ENCODE measurements around the gene BRMS1L. TPM values are rescaled to one million over a fixed set of nuclear protein-coding genes. Genes with fewer than 3 reads are reported as not detected.

Gene BRMS1L, protein sequence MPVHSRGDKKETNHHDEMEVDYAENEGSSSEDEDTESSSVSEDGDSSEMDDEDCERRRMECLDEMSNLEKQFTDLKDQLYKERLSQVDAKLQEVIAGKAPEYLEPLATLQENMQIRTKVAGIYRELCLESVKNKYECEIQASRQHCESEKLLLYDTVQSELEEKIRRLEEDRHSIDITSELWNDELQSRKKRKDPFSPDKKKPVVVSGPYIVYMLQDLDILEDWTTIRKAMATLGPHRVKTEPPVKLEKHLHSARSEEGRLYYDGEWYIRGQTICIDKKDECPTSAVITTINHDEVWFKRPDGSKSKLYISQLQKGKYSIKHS
- 2.5 and 12.8 TPM in 2 replicates for total RNA-seq (2011; cell fraction: chromatin; rRNA removed; ENCODE audit: low replicate concordance)
- 0.50 and 1.1 TPM in 2 replicates for total RNA-seq (2011; cell fraction: nucleolus; rRNA removed)
- 2.1 and 5.7 TPM in 2 replicates for total RNA-seq (2011; cell fraction: nucleoplasm; rRNA removed)
- 1.2 and 1.3 TPM in 2 replicates for total RNA-seq (2014; rRNA removed)
- 3.6 and 4.5 TPM in 2 replicates for total RNA-seq (2014; rRNA removed; fragmentation: Illumina TruSeq; extraction: Trizol)
- 4.1 and 4.2 TPM in 2 replicates for total RNA-seq (2015; rRNA removed; fragmentation: Illumina TruSeq; extraction: Trizol)
- total RNA-seq (2021), result 2.6 and 4.7 TPM in 2 replicates
- 3.2 and 4.7 TPM in 2 replicates for polyA plus RNA-seq (2011; rRNA removed)
- 0.30 and 0.80 TPM in 2 replicates for polyA plus RNA-seq (2011; cell fraction: cytosol; rRNA removed)
- polyA plus RNA-seq (2011; cell fraction: nucleus; rRNA removed), result 1.7 and 3.3 TPM in 2 replicates
- 2.0 and 3.7 TPM in 2 replicates for polyA plus RNA-seq (2012)
- 3.3 and 3.5 TPM in 2 replicates for polyA plus RNA-seq (2014; fragmentation: Illumina TruSeq; extraction: Trizol)
- polyA plus RNA-seq (2014; fragmentation: Nextera tagmentation; extraction: Ambion mirVana), result 1 to 10 TPM; 1.4 to 2.0 TPM
- 3.5 and 4.0 TPM in 2 replicates for polyA plus RNA-seq (2014; rRNA removed)
- polyA minus RNA-seq (2011; rRNA and poly(A)+ RNA removed), result 3.0 and 3.6 TPM in 2 replicates
- polyA minus RNA-seq (2011; cell fraction: cytosol; rRNA and poly(A)+ RNA removed), result 1.7 and 4.0 TPM in 2 replicates
- polyA minus RNA-seq (2011; cell fraction: nucleus; rRNA and poly(A)+ RNA removed), result 2.6 and 4.1 TPM in 2 replicates
- percentile 56 among the genes with signal in this experiment for Bru-seq, nascent RNA
- percentile 60 among the genes with signal in this experiment for BruChase-seq, experiment 1, labeled RNA remaining after a 2-hour chase
- BruChase-seq, experiment 2, labeled RNA remaining after a 6-hour chase, result percentile 60 among the genes with signal in this experiment
- long read RNA-seq, experiment 1, transcript BRMS1L-201 (10 exons, 2,657 nt), result major isoform, 17 of 22 reads
- long read RNA-seq, experiment 1, partial matches to known transcripts, result 1 of 22 reads
- long read RNA-seq, experiment 1, other reads (novel, unspliced or antisense), result 4 of 22 reads
- long read RNA-seq, experiment 2, partial matches to known transcripts, result 0 of 5 reads
- long read RNA-seq, experiment 2, other reads (novel, unspliced or antisense), result 4 of 5 reads
- long read RNA-seq, experiment 3, partial matches to known transcripts, result 0 of 2 reads
- long read RNA-seq, experiment 3, other reads (novel, unspliced or antisense), result 0 of 2 reads

DNA sequence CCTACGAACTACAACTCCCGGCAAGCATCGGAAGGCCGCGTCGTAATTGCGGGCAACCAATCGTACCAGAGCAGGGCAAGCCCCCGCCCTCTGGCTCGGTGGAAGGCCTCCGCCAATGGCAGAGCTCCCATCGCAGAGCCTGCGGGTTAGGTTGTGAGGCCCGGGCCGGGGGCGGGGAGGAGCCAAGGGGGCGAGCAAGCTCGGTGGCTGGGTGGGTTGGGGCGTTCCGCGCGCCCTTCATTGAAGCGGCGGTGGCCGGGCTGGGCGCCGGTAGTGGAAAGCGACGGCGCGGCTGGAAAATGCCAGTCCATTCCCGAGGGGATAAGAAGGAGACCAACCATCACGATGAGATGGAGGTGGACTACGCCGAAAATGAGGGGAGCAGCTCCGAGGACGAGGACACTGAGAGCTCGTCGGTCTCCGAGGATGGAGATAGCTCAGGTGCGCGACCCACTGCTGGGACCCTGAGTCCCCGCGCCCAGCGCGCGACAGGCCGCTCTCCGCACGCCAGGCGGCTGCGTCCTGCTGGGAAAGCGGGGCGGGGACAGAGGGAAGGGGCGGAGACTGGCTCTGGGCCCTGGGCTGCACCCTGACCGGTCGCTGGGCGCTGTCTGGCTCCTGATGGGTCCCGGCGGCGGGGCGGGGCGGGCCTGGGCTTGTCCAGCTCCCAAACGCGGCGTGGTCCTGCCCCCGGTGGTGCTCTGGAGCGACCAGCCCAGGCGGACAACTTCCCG lies at the start of gene BRMS1L:
Gene BRMS1L (plus strand): TSS at position 121 of the 734 bp plus-strand sequence. CDS start 179 bp downstream, at position 300.
- H3K4me3 ChIP-seq, result peak within 1 kb of the TSS; percentile 78
- no peaks in the 10 kb centered on the region for H3K9me1 ChIP-seq (ENCODE audit: control insufficient read depth, insufficient read depth, low read length)
- CTCF ChIA-PET (ENCODE audit: low intra/inter-chr PET ratio), result no interaction called here
- DNase-seq (ENCODE audit: extremely low read depth in 1 of 4, low spot score in 3 of 4) (peak; percentile 92 to 96 (median 94)), FAIRE-seq (peak; percentile 99), ATAC-seq (peak; percentile 99)
- 2% methylated on average over 34 of the region's 70 CpGs for WGBS (ENCODE audit: insufficient coverage, low coverage, missing lambda C conversion rate)
- peaks cover 10% of the 10 kb centered on the region; the same call in 2 of the 3 replicates for H3K79me2 ChIP-seq (ENCODE audit: control insufficient read depth, insufficient read depth, low read length)
- H3K9me3 ChIP-seq (replicated peaks; ENCODE audit: control insufficient read depth, insufficient read depth, low read depth, low read length), result no peaks in the 10 kb centered on the region
- H3K9ac ChIP-seq (ENCODE audit: insufficient read depth in 1 of 2, low read depth in 2 of 2, low read length in 2 of 2), result peak within 1 kb of the TSS; percentile 85 to 90
- no peaks in the 10 kb centered on the region for H4K20me1 ChIP-seq (replicated peaks; ENCODE audit: control insufficient read depth, insufficient read depth, low read length)
- no peaks in the 10 kb centered on the region for H3K27me3 ChIP-seq (ENCODE audit: control insufficient read depth in 2 of 2, insufficient read depth in 2 of 2, low read length in 2 of 2)
- POLR2A ChIA-PET, result interaction anchor here (0.6 to 1.5 kb wide), 7 partner anchors 8 to 1277 kb away, joined by 3 to 8 read pairs (median 5); no protein-coding TSS in a partner anchor
- H3K27ac ChIP-seq (ENCODE audit: extremely low read depth, low read depth, low read length), result peak within 1 kb of the TSS; percentile 90
- BruUV-seq (replicated peaks), result no TSS peak
- H2AFZ ChIP-seq (ENCODE audit: low read depth, low read length), result peak within 1 kb of the TSS; percentile 99
- H3K4me2 ChIP-seq (ENCODE audit: insufficient read depth, low read length), result peak within 1 kb of the TSS; percentile 98
- in situ Hi-C loops (cut with MboI) (loop anchor here (25.0 kb wide), 1 partner anchor 1336 kb away; the partner anchor contains the start of gene SLC25A21), intact Hi-C loops (cut with micrococcal nuclease) (loop anchor here (10.0 kb wide), 1 partner anchor 292 kb away; the partner anchor contains the start of gene INSM2)
- H3K4me1 ChIP-seq (replicated peaks in 1 of 2; ENCODE audit: control insufficient read depth in 2 of 2, insufficient read depth in 2 of 2, low read length in 2 of 2), result peaks cover 3 to 6% of the 10 kb centered on the region in 2 experiments; a peak in 2 of 5 replicates
- H3K36me3 ChIP-seq (ENCODE audit: control insufficient read depth, insufficient read depth, low read length), result peaks cover 1% of the 10 kb centered on the region; the same call in 1 of the 3 replicates
- TF ChIP-seq CREBBP (IDR thresholded peaks at IDR 0.05; ENCODE audit: low read depth, low read length) (no peak), MTF1 (CRISPR knock-in tag; IDR thresholded peaks at IDR 0.05; ENCODE audit: borderline replicate concordance) (no peak), MYC (IDR thresholded peaks at IDR 0.05; ENCODE audit: low read depth, low read length) (peak; percentile 71), MYC (CRISPR knock-in tag; IDR thresholded peaks at IDR 0.05; ENCODE audit: borderline replicate concordance, low read depth) (peak; percentile 78; the same call in 1 of the 2 replicates), PRMT5 (CRISPR knock-in tag; IDR thresholded peaks at IDR 0.05) (no peak)
- TF ChIP-seq, protein P1, sequence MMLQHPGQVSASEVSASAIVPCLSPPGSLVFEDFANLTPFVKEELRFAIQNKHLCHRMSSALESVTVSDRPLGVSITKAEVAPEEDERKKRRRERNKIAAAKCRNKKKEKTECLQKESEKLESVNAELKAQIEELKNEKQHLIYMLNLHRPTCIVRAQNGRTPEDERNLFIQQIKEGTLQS (IDR thresholded peaks at IDR 0.05), result no peak
- TF ChIP-seq, protein P1 (CRISPR knock-in tag; conservative IDR thresholded peaks at IDR 0.05), result no peak
- TF ChIP-seq, protein P2, sequence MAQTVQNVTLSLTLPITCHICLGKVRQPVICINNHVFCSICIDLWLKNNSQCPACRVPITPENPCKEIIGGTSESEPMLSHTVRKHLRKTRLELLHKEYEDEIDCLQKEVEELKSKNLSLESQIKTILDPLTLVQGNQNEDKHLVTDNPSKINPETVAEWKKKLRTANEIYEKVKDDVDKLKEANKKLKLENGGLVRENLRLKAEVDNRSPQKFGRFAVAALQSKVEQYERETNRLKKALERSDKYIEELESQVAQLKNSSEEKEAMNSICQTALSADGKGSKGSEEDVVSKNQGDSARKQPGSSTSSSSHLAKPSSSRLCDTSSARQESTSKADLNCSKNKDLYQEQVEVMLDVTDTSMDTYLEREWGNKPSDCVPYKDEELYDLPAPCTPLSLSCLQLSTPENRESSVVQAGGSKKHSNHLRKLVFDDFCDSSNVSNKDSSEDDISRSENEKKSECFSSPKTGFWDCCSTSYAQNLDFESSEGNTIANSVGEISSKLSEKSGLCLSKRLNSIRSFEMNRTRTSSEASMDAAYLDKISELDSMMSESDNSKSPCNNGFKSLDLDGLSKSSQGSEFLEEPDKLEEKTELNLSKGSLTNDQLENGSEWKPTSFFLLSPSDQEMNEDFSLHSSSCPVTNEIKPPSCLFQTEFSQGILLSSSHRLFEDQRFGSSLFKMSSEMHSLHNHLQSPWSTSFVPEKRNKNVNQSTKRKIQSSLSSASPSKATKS (CRISPR knock-in tag; IDR thresholded peaks at IDR 0.05), result no peak
- TF ChIP-seq, protein P3, sequence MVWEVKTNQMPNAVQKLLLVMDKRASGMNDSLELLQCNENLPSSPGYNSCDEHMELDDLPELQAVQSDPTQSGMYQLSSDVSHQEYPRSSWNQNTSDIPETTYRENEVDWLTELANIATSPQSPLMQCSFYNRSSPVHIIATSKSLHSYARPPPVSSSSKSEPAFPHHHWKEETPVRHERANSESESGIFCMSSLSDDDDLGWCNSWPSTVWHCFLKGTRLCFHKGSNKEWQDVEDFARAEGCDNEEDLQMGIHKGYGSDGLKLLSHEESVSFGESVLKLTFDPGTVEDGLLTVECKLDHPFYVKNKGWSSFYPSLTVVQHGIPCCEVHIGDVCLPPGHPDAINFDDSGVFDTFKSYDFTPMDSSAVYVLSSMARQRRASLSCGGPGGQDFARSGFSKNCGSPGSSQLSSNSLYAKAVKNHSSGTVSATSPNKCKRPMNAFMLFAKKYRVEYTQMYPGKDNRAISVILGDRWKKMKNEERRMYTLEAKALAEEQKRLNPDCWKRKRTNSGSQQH (CRISPR knock-in tag; IDR thresholded peaks at IDR 0.05), result no peak

All from K562 (cell line).